GM21367 (cell line): Measurements from ENCODE around the gene DBH.

ENCODE experiments used
- ATAC-seq: cut with Tn5 transposase; IDR thresholded peaks from one replicate; pipeline ENCODE4 v1.9.1; 2021; ENCODE audit not compliant: unreplicated experiment

The DBH gene

GRCh38 chr9:133635533-133636531 lies at the start of gene DBH:
TSS of gene DBH (plus strand) at chr9:133636363. CDS start at chr9:133636372, 9 bp downstream.
- ATAC-seq = no peak

GRCh38 chr9:133587051-133587450 lies 49.1 kb upstream of the DBH start:
- no peak for ATAC-seq

- ATAC-seq = no peak
These were observed 48.7 kb upstream of the DBH start for GRCh38 chr9:133587466-133587865.

GRCh38 chr9:133589454-133590227 lies 46.5 kb upstream of the DBH start:
- no peak for ATAC-seq

GRCh38 chr9:133590231-133590855 lies 45.8 kb upstream of the DBH start:
- ATAC-seq = no peak

- no peak for ATAC-seq
These were observed 44.9 kb upstream of the DBH start for GRCh38 chr9:133591116-133591910.

GRCh38 chr9:133591985-133592384 lies 44.2 kb upstream of the DBH start:
- ATAC-seq = no peak

GRCh38 chr9:133592731-133593409 lies 43.3 kb upstream of the DBH start:
- ATAC-seq = no peak

- ATAC-seq = no peak
These were observed 42.4 kb upstream of the DBH start for GRCh38 chr9:133593587-133594253.

- ATAC-seq = no peak
These were observed 41.9 kb upstream of the DBH start for GRCh38 chr9:133594310-133594709.

- no peak for ATAC-seq
These were observed 40.3 kb upstream of the DBH start for GRCh38 chr9:133595910-133596309.

- no peak for ATAC-seq
These were observed 38.7 kb upstream of the DBH start for GRCh38 chr9:133597316-133597957.

GRCh38 chr9:133598978-133599377 lies 37.2 kb upstream of the DBH start:
- ATAC-seq = no peak

- ATAC-seq = no peak
These were observed 36.5 kb upstream of the DBH start for GRCh38 chr9:133599470-133600173.

GRCh38 chr9:133600739-133601138 lies 35.4 kb upstream of the DBH start:
- no peak for ATAC-seq

- no peak for ATAC-seq
These were observed 34.4 kb upstream of the DBH start for GRCh38 chr9:133601746-133602145.

- no peak for ATAC-seq
These were observed 33.9 kb upstream of the DBH start for GRCh38 chr9:133602277-133602676.

- ATAC-seq = no peak
These were observed 32.8 kb upstream of the DBH start for GRCh38 chr9:133603135-133603927.
